Measurements from ENCODE around the gene GPT2. TPM values are rescaled to one million over a fixed set of nuclear protein-coding genes. Genes with fewer than 3 reads are reported as not detected.

Gene GPT2

DNA sequence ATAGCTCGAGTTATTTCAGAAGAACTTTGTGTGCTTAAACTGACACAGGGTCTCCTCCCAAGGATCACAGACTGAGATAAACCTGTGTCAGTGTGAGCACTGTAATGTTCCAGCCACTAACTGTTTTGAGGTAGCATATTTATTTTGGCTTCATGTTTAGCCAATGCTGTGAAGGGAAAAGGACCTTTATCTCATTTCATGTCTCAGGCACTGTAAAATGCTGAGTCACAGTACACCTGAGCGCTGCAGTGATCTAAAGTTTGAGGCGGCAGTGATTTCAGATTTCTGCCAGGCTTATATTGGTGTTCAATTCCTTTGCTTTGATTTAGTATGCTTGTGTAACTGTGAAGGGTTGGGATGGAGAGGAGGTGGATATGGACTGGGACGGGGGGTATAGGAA, 92.4 kb downstream of the GPT2 start:
- Histone ChIP-seq H3K79me1 (replicated peaks; ENCODE audit: low read length, poor library complexity, severe bottlenecking) (peaks cover 2% of the 10 kb centered on the region), H3K4me3 (ENCODE audit: insufficient read depth in 1 of 2, low read depth in 1 of 2, low read length in 2 of 2) (no peak overlapping the region), H3K9ac (ENCODE audit: low read length) (no peak overlapping the region), H3K4me2 (ENCODE audit: low read length, poor library complexity, severe bottlenecking) (no peak overlapping the region), H3K36me3 (ENCODE audit: control insufficient read depth in 1 of 2, insufficient read depth in 2 of 2, low read depth in 1 of 2, low read length in 2 of 2) (no peaks in the 10 kb centered on the region), H2AK5ac (ENCODE audit: low read length, severe bottlenecking) (no peak overlapping the region), H2BK5ac (ENCODE audit: low read depth, low read length, poor library complexity, severe bottlenecking) (no peak overlapping the region), H3K18ac (ENCODE audit: low read depth in 1 of 2, low read length in 2 of 2) (no peak overlapping the region), H3K23ac (ENCODE audit: low read length in 2 of 2) (no peak overlapping the region), H4K8ac (ENCODE audit: low read length) (no peak overlapping the region), H2AFZ (ENCODE audit: low read depth, low read length) (no peak overlapping the region), H3K4ac (ENCODE audit: low read depth in 1 of 2, low read length in 2 of 2) (no peak overlapping the region), H2BK15ac (ENCODE audit: low read depth, poor library complexity, severe bottlenecking) (no peak overlapping the region), H4K91ac (ENCODE audit: low read length) (no peak overlapping the region), H3K14ac (ENCODE audit: low read length in 2 of 2) (no peak overlapping the region), H2BK12ac (ENCODE audit: low read length in 2 of 2) (no peak overlapping the region), H2BK120ac (ENCODE audit: low read depth, low read length) (no peak overlapping the region), H3K27me3 (ENCODE audit: control insufficient read depth in 1 of 2, insufficient read depth in 1 of 2, low read length in 2 of 2) (no peaks in the 10 kb centered on the region), H3K4me1 (ENCODE audit: control insufficient read depth, insufficient read depth, low read depth, low read length) (peaks cover 2% of the 10 kb centered on the region), H3K9me3 (ENCODE audit: control insufficient read depth, low read length) (no peaks in the 10 kb centered on the region), H3K27ac (ENCODE audit: low read length, poor library complexity, severe bottlenecking) (no peak overlapping the region)
- DNase-seq = no peak
- WGBS = 96% methylated on average over 3 of the region's 4 CpGs

Small RNA genes lying within 50 kb of the gene (small RNA-seq; reads per million reads assigned to genes)
- not detected for gene AC007225.2 (ENCODE audit: low read depth)

Measured in mesenchymal stem cell (in vitro differentiated cells and primary cell).